Measurements from ENCODE around the gene PDIA2. TPM values are rescaled to one million over a fixed set of nuclear protein-coding genes. Genes with fewer than 3 reads are reported as not detected.
A peak's percentile ranks its signal among the peaks of the same experiment; 100 is the strongest.

PDIA2 gene
- total and polyA plus RNA-seq, 9 donors, result 0.46 to 1.8 (median 0.63) TPM

DNA sequence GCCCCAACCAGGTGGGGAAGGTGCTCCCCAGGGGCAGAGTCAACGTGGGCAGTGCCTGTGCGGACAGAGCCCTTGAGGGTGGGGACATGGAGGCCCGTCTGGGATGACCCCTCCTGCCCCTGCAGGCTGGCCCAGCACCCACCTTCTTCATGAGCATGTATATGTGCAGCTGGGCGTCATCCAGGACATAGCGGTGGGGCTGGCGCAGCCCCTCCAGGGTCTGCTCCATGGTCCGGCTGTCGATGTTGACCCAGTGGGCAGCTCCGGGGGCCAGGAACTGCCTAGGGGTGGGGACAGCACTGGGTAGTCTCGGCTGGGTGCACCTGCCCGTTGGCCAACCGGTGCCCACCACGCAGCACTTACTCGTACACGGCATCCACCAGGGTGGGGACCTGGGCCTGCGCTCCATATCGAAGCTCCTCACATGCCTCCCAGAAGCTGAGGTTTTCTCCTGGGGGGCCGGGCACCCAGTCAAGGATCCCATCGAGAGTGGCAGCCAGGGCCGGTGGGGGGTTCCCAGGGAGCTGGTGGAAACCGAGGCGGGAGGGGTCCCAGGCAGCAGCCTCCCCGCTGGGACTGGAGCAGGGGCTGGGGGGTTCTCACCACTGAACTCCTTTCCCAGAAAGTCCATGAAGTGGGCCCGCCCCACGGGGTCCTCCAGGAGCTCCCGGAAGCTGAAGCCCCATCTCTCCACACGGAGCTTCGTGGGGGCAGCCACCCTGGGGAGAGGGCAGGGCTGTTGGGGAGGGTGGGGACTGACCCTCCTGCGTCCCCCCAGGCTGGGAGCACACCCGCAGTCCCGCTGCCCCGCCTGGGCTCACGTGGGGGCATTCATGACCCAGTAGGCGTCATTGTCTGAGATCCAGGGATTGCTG, 12.3 kb upstream of the PDIA2 start:
- H3K9me3 ChIP-seq (replicated peaks; ENCODE audit: control insufficient read depth, low read depth, low read length), result no peaks in the 10 kb centered on the region
- DNase-seq, result no peak
- H3K27me3 ChIP-seq (ENCODE audit: control insufficient read depth, insufficient read depth, low read length), result peaks cover 26% of the 10 kb centered on the region
- no peak overlapping the region for H3K27ac ChIP-seq (ENCODE audit: low read length)
- H3K4me1 ChIP-seq (ENCODE audit: control insufficient read depth, insufficient read depth, low read length), result peaks cover 21% of the 10 kb centered on the region
- WGBS (ENCODE audit: insufficient coverage), result 84% methylated on average over 30 of the region's 34 CpGs
- no peak overlapping the region for H3K4me3 ChIP-seq (ENCODE audit: low read length)
- no peaks in the 10 kb centered on the region for H3K36me3 ChIP-seq (ENCODE audit: control insufficient read depth, insufficient read depth, low read length)

- H3K4me1 ChIP-seq (ENCODE audit: control insufficient read depth, insufficient read depth, low read length), result peaks cover 21% of the 10 kb centered on the region
- 62% methylated on average over 27 of the region's 36 CpGs for WGBS (ENCODE audit: insufficient coverage)
These were observed 10.1 kb upstream of the PDIA2 start for GRCh38 chr16:272633-273546.

DNA sequence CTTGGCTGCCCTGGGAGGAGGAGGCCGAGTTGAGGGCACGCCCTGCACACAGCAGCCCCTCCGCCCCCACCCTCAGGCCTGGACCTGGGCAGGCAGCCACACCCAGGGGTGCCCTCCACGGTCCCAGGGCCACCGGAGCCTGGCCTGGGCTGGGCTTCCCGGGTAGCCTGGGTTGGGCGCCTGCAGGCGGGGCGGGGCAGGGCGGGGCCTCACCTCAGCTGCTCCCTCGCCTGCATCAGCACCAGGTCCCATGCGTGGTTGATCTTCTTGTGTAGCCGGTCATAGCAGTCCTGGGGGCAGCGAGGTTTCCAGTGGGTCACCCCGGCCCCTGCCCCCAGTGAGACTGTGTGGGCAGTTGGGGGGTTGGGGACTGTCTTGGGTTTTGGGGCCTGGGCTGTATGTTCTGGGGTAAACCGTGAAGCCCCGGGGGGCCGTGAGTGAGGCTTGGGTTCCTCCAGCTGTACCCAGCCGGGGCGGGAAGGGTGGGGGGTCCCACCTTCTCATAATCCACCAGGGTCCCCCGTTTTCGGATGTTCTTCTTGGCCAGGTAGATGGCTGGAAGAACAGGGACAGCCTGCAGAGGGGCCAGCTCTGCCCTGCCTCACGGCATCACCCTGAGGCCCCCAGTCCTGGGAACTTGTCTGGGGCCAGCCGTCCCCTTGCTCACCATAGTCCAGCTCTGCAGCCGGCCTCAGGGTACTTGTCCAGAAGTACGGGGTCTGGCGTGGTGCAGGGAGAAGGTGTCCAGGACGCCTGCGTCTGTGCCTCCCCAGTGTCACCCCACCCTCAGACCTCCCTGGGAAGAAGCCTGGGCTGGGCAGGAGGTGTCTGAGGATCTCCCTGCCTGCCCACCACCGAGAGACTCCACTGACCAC, 9.2 kb upstream of the PDIA2 start:
- H3K4me1 ChIP-seq (ENCODE audit: control insufficient read depth, insufficient read depth, low read length), result peaks cover 21% of the 10 kb centered on the region
- H3K4me3 ChIP-seq (ENCODE audit: low read length), result no peak overlapping the region
- no peak overlapping the region for H3K27ac ChIP-seq (ENCODE audit: low read length)
- 78% methylated on average over 17 of the region's 30 CpGs for WGBS (ENCODE audit: insufficient coverage)
- peaks cover 42% of the 10 kb centered on the region for H3K27me3 ChIP-seq (ENCODE audit: control insufficient read depth, insufficient read depth, low read length)
- no peaks in the 10 kb centered on the region for H3K36me3 ChIP-seq (ENCODE audit: control insufficient read depth, insufficient read depth, low read length)
- H3K9me3 ChIP-seq (replicated peaks; ENCODE audit: control insufficient read depth, low read depth, low read length), result no peaks in the 10 kb centered on the region
- no peak for DNase-seq

More at GRCh38 chr16:272633-273546, 10.1 kb upstream of the PDIA2 start:
- DNase-seq, result no peak
- H3K4me3 ChIP-seq (ENCODE audit: low read length), result no peak overlapping the region
- H3K36me3 ChIP-seq (ENCODE audit: control insufficient read depth, insufficient read depth, low read length), result no peaks in the 10 kb centered on the region
- H3K27me3 ChIP-seq (ENCODE audit: control insufficient read depth, insufficient read depth, low read length), result peaks cover 37% of the 10 kb centered on the region
- no peaks in the 10 kb centered on the region for H3K9me3 ChIP-seq (replicated peaks; ENCODE audit: control insufficient read depth, low read depth, low read length)
- H3K27ac ChIP-seq (ENCODE audit: low read length), result no peak overlapping the region

DNA sequence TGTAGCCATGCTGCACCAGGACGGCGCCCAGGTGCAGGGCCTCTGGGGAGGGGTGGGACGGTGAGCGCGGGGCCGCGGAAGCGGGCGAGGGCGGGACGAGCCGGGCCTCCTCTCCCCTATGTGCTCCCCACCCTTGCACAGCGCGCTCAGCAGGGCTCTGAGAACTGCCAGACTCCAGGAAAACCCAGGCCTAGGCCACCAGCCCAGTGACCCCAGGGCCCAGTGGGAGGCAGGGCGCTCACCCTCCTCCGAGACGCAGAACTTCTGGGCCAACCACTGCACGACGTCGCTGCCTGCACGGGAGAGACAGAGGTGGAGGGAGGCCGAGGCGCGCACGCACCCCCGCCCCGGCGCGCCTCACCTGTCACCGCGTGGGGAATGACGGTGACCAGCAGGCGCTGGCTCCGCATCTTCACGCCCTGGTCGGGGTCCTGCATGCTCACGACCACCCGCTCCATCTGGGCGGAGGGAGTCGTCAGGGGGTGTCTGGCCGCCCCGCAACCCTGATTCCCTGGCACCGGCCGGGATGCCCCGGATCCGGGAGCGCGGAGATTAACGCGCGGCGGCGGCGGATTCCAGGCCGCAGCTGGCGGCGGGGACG, 7.8 kb upstream of the PDIA2 start:
- peak overlapping the region; percentile 23 for H3K4me3 ChIP-seq (ENCODE audit: low read length)
- H3K27ac ChIP-seq (ENCODE audit: low read length), result no peak overlapping the region
- H3K4me1 ChIP-seq (ENCODE audit: control insufficient read depth, insufficient read depth, low read length), result peaks cover 24% of the 10 kb centered on the region
- DNase-seq, result no peak
- 2% methylated on average over 55 of the region's 58 CpGs for WGBS (ENCODE audit: insufficient coverage)
- no peaks in the 10 kb centered on the region for H3K9me3 ChIP-seq (replicated peaks; ENCODE audit: control insufficient read depth, low read depth, low read length)
- no peaks in the 10 kb centered on the region for H3K36me3 ChIP-seq (ENCODE audit: control insufficient read depth, insufficient read depth, low read length)
- H3K27me3 ChIP-seq (ENCODE audit: control insufficient read depth, insufficient read depth, low read length), result peaks cover 56% of the 10 kb centered on the region

DNA sequence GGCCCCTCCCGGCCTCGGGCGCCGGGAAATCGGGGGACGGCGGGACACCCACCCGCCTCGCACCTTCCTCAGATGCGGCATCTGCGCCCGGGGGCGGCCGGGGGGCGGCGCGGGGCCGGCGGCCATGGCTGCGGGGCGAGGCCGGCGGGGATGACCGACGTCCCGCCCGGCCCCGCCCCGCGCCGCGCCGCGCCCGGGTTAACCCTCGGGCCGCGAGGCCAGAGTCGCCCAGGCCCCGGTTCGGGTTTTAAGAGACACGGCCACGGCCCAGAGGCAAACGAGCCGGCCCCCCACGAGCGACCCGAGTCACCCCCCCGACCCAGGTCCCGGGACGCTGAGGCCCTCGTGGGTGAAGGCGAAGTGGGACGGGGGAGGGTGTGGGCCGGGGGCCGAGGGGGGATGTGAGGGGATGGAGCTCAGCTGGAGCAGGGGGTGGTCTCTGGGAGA, 7.2 kb upstream of the PDIA2 start, which contains the start of gene RGS11:
TSS of gene RGS11 (minus strand) at position 159 of the 447 bp plus-strand sequence. CDS start at position 126, 33 bp downstream.
- WGBS (ENCODE audit: insufficient coverage), result under 1% methylated on average over 56 of the region's 56 CpGs
- H3K27ac ChIP-seq (ENCODE audit: low read length), result no peak within 1 kb of the TSS
- H3K27me3 ChIP-seq (ENCODE audit: control insufficient read depth, insufficient read depth, low read length), result peaks cover 55% of the 10 kb centered on the region
- no peaks in the 10 kb centered on the region for H3K9me3 ChIP-seq (replicated peaks; ENCODE audit: control insufficient read depth, low read depth, low read length)
- peaks cover 25% of the 10 kb centered on the region for H3K4me1 ChIP-seq (ENCODE audit: control insufficient read depth, insufficient read depth, low read length)
- DNase-seq, result no peak
- H3K36me3 ChIP-seq (ENCODE audit: control insufficient read depth, insufficient read depth, low read length), result no peaks in the 10 kb centered on the region
- H3K4me3 ChIP-seq (ENCODE audit: low read length), result peak within 1 kb of the TSS; percentile 23

- Histone ChIP-seq H3K4me3 (ENCODE audit: low read length) (no peak overlapping the region), H3K9me3 (replicated peaks; ENCODE audit: control insufficient read depth, low read depth, low read length) (no peaks in the 10 kb centered on the region), H3K27ac (ENCODE audit: low read length) (no peak overlapping the region), H3K36me3 (ENCODE audit: control insufficient read depth, insufficient read depth, low read length) (no peaks in the 10 kb centered on the region), H3K27me3 (ENCODE audit: control insufficient read depth, insufficient read depth, low read length) (peaks cover 63% of the 10 kb centered on the region), H3K4me1 (ENCODE audit: control insufficient read depth, insufficient read depth, low read length) (peaks cover 33% of the 10 kb centered on the region)
- 60% methylated on average over 20 of the region's 20 CpGs for WGBS (ENCODE audit: insufficient coverage)
- DNase-seq, result no peak
These were observed 6.4 kb upstream of the PDIA2 start for GRCh38 chr16:276426-277077.

DNA sequence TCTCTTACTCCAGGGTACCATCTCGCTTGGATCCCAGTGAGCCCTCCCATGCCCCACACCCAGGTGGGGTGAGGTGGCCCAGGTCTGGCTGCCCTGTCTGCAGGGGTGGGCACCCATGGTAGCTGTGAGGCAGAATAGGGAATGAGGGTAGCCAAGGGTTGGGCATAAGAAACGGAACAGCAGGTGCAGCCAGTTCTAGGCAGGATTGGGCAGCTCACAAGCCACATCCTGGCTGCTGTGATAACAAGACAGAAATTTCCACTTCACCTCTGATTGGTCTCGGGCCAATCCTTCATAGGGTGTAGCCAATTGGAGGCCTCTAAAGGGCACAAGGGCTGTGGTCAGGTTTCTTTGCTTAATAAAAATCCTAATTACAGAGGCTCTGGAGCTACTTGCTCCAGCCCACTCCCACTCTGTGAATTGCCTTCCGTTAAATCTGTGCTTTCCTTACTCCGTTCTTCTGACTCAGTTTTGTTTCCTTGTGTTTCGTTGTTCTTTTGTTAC, 4.0 kb upstream of the PDIA2 start:
- H3K27me3 ChIP-seq (ENCODE audit: control insufficient read depth, insufficient read depth, low read length), result peaks cover 68% of the 10 kb centered on the region
- H3K36me3 ChIP-seq (ENCODE audit: control insufficient read depth, insufficient read depth, low read length), result no peaks in the 10 kb centered on the region
- H3K27ac ChIP-seq (ENCODE audit: low read length), result no peak overlapping the region
- DNase-seq, result no peak
- peaks cover 27% of the 10 kb centered on the region for H3K4me1 ChIP-seq (ENCODE audit: control insufficient read depth, insufficient read depth, low read length)
- H3K9me3 ChIP-seq (replicated peaks; ENCODE audit: control insufficient read depth, low read depth, low read length), result no peaks in the 10 kb centered on the region
- no peak overlapping the region for H3K4me3 ChIP-seq (ENCODE audit: low read length)
- 20% methylated on average over 2 of the region's 6 CpGs for WGBS (ENCODE audit: insufficient coverage)

GRCh38 chr16:279531-279930, 3.4 kb upstream of the PDIA2 start:
- no peak overlapping the region for H3K4me3 ChIP-seq (ENCODE audit: low read length)
- 60% methylated on average over 3 of the region's 7 CpGs for WGBS (ENCODE audit: insufficient coverage)
- no peak for DNase-seq

More at GRCh38 chr16:279531-279930, 3.4 kb upstream of the PDIA2 start:
- Histone ChIP-seq H3K36me3 (ENCODE audit: control insufficient read depth, insufficient read depth, low read length) (no peaks in the 10 kb centered on the region), H3K27ac (ENCODE audit: low read length) (no peak overlapping the region), H3K9me3 (replicated peaks; ENCODE audit: control insufficient read depth, low read depth, low read length) (no peaks in the 10 kb centered on the region), H3K4me1 (ENCODE audit: control insufficient read depth, insufficient read depth, low read length) (peaks cover 27% of the 10 kb centered on the region), H3K27me3 (ENCODE audit: control insufficient read depth, insufficient read depth, low read length) (peaks cover 64% of the 10 kb centered on the region)
